HG03565 (cell line): ENCODE data around the gene TRAP1.
"Not testable (repeated sequence)": the region's sequence is repeated elsewhere in the genome, so short reads cannot be mapped to it uniquely, and the experiment has no call there.

ENCODE experiments used
- ATAC-seq: cut with Tn5 transposase; IDR thresholded peaks from one replicate; pipeline ENCODE4 v1.9.1; 2021; ENCODE audit warnings: mild to moderate bottlenecking, moderate library complexity; ENCODE audit not compliant: unreplicated experiment

Gene TRAP1

DNA sequence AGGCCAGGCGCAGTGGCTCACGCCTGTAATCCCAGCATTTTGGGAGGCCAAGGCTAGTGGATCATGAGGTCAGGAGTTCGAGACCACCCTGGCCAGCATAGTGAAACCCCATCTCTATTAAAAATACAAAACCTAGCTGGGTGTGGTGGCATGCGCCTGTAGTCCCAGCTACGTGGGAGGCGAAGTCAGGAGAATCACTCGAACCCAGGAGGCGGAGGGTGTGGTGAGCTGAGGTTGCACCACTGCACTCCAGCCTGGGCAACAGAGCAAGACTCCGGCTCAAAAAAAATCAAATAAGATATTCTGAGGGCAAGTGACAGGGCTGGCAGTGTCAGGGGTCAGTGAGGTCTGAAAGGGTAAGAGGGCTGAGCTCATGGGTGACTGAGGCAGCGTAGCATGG is 2.9 kb downstream of the TRAP1 start:
- not testable (repeated sequence) for ATAC-seq

GRCh38 chr16:3713587-3714242 is 3.6 kb downstream of the TRAP1 start:
- no peak for ATAC-seq

DNA sequence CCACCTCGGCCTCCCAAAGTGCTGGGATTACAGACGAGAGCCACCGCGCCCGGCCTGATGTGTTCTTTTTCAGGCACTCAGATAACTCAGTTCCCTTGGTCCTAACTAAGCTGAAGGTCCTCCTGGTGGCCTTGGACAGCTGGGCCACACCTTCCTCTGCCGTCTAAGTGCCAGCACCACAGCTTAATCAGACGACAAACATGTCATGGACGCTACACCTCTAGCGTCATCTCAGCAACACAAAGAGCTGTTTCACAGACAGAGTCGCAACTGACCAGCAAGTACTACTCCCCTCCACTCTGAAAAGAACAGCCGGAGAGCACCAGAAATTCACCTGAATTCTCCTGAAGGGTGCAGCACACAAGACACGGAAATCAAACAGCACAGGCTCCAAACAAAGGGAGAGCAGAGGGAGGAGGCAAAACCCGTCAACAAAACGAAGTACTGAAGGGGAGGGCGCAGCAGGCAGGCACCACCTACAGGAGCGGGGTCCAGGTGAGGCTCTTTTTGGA is 4.4 kb downstream of the TRAP1 start:
- ATAC-seq = no peak

DNA sequence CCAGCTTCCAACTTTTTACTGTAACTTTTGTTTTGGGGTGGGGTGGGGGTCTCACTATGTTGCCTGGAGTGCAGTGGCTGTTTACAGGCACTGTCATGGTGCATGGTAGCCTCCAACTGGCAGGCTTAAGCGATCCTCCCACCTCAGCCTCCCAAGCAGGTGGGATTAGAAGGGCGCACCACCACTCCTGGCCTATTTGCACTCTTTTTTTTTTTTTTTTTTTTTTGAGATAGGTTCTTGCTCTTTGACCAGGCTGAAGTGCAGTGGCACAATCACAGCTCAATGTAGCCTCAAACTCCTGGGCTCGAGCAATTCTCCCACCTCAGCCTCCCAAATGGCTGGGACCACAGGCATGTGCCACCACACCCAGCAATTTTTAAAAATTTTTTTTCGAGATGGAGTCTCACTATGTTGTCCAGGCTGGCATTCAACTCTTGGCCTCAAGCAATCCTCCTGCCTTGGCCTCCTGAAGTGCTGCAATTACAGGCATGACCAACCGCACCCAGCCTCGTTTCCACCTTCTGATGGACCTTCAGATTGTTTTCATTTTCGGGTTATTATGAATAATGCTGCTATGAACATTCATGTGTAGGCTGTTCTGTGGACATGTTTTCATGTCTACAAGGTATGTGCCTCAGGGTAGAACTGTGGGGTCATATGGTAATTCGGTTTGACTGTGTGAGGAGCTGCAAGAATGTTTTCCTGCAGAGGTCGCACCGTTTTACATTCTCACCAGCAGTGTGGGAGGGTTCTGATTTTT is 10.9 kb downstream of the TRAP1 start:
- ATAC-seq = no peak

- no peak for ATAC-seq
These were observed 15.2 kb downstream of the TRAP1 start for GRCh38 chr16:3702082-3702481.

- ATAC-seq = no peak
These were observed 15.8 kb downstream of the TRAP1 start for GRCh38 chr16:3701531-3701930.

GRCh38 chr16:3698941-3699340 is 18.4 kb downstream of the TRAP1 start:
- no peak for ATAC-seq

DNA sequence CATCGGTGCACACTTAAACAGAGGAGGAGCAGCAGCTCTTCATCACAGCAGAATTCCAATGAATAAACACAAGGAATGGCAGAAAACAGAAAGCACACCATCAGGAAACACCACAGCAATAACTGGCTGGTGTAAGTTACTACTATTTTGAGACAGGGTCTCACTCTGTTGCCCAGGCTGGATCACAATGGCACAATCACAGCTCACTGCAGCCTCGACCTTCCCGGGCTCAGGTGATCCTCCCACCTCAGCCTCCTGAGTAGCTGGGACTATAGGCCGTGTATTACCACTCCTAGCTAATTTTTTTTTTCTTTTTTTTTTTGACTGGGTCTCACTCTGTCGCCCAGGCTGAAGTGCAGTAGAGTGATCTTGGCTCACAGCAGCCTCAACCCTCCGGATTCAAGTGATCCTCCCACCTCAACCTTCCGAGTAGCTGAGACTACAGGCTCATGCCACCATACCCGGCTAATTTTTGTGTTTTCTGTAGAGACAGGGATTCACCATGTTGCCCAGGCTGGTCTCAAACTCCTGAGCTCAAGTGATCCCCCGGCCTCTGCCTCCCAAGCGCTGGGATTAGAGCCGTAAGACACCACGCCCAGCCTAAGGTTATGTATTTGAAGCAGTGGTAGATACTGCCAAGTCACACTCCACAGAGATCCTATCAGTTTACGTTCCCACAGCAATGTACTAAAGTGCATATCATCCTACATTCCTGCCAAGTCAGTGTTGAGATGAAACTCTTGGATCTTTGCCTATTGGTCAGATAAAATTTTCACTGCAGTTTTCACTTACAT is 20.7 kb downstream of the TRAP1 start:
- ATAC-seq = no peak

- ATAC-seq = no peak
These were observed 21.5 kb downstream of the TRAP1 start for GRCh38 chr16:3695610-3696369.

GRCh38 chr16:3694051-3694450 is 23.3 kb downstream of the TRAP1 start:
- ATAC-seq = no peak

- ATAC-seq = no peak
These were observed 25.6 kb downstream of the TRAP1 start for GRCh38 chr16:3691761-3692160.

- ATAC-seq = no peak
These were observed 26.2 kb downstream of the TRAP1 start for GRCh38 chr16:3690980-3691720.

GRCh38 chr16:3690470-3690928 is 26.8 kb downstream of the TRAP1 start:
- peak; percentile 65 for ATAC-seq

GRCh38 chr16:3689731-3690130 is 27.6 kb downstream of the TRAP1 start:
- ATAC-seq = no peak

DNA sequence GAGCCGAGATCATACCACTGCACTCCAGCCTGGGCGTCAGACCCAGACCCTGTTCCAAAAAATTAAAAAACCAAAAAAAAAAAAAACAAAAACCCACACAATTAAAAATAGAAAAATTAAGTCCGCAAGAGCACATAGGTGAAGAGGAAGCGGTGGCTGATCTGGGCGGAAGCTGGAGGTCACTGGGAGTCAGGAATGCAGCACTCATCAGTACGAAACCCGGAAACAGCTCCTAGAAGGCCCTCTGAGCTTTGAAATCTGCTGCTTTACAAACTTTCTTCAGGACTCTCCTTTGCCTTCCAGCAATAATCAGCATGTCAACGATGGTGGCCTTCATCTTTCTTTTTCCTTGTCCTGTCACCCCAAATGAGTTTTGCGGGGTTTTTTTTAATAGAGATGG is 29.5 kb downstream of the TRAP1 start:
- no peak for ATAC-seq

DNA sequence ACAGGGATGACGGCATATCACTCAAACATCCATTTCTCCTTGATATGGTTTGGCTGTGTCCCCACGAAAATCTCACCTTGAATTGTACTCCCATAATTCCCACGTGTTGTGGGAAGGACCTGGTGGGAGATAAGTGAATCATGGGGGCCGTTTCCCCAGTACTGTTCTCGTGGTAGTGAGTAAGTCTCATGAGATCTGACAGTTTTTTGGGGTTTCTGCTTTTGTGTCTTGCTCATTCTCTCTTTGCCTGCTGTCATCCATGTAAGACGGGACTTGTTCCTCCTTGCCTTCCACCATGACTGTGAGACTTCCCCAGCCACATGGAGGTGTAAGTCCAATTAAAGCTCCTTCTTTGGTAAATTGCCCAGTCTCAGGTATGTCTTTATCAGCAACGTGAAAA is 30.3 kb downstream of the TRAP1 start:
- ATAC-seq = no peak

DNA sequence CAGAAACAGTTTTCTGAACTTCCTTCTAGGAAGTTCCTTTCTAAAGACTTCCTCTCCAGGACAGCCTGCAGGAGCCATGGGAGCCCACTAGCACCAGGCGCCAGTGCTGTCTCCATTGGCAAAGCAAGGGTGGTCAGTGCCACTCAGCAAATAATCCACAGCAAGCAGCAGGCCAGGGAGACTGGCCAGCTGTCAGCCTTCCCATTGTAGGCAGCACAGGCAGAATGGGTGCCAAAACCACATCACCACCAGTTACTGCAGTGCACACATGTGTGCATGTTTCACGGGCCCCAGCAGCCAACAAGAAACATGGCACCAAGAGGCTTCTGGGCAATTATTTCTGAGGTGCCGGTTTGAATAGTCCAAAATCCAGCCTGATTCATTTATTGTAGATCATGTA is 36.1 kb downstream of the TRAP1 start:
- no peak for ATAC-seq

DNA sequence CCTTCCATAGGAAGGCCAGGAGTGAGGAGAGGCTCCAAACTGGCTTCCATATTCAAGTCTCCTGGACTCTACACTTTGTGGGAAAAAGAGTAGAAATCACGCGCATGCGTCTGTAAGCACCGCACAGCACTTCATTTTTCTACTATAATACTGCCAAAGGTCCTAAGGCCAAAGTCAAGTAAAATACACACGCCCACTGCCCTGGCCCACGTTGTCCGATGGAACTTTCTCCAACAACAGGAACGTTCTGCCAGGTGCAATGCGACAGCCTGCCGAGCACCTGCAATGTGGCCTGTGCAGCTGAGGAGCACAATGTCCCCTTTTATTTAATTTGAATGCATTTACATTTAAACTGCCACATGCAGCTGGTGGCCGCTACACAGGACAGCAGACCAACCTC is 39.3 kb downstream of the TRAP1 start:
- no peak for ATAC-seq

DNA sequence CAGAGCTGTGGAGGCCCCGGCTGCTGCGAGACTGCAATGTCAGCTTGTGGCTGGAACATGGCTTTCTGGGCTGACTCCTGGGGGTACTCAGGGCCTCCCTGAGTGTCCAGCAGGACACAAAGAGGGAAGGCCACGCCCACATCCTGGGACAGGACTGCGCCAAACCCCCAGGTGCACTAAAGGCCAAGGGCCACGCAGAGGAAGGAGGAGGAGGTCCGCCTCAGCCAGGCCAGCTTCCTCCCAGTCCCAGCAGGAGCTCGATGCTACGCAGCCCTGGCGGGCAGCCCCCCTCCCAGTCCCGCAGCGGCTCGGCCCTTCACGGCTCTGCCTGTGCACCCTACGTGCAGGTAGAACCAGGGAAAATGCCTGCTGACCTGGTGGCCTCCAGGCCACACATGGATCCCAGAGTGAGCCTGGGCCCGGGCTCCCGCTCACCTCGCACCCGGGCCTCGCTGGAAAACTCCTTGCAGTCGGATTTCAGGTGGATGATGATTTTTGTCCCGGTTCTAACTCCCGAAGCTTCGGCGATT is 41.7 kb downstream of the TRAP1 start:
- no peak for ATAC-seq
